HCT116 (cell line): ENCODE measurements around the gene PRSS33.

ENCODE experiments used
- CTCF ChIP-seq, 3 experiments: fragments of 200-600 bp in 1 of 3; sonication (generic) in 1 of 3; IDR thresholded peaks in 2 of 3; conservative IDR thresholded peaks in 1 of 3; 2 replicates each; pipeline ENCODE4 v1.5.1; 2012 to 2017; ENCODE audit warnings: low read depth in 2 of 3, low read length in 2 of 3, antibody characterized with exemption in 1 of 3, borderline replicate concordance in 1 of 3, control low read depth in 1 of 3, mild to moderate bottlenecking in 1 of 3, mixed read lengths in 1 of 3, mixed run types in 1 of 3, moderate library complexity in 1 of 3; ENCODE audit not compliant: insufficient read depth in 1 of 3
- POLR2A ChIP-seq: IDR thresholded peaks from 2 replicates; pipeline ENCODE4 v1.7.0; 2011; ENCODE audit warnings: borderline replicate concordance; ENCODE audit not compliant: insufficient read depth, insufficient read length; ENCODE audit errors: extremely low read depth
- YY1 ChIP-seq: IDR thresholded peaks from 2 replicates; pipeline ENCODE4 v1.6.1; 2011; ENCODE audit warnings: low read length, low read depth, moderate library complexity, mild to moderate bottlenecking; ENCODE audit not compliant: insufficient replicate concordance; ENCODE audit errors: extremely low read depth
- ZBTB33 ChIP-seq: IDR thresholded peaks from 2 replicates; pipeline ENCODE4 v1.6.1; 2011; ENCODE audit warnings: mild to moderate bottlenecking, low read length, moderate library complexity; ENCODE audit not compliant: insufficient replicate concordance; ENCODE audit errors: extremely low read depth

- TF ChIP-seq CTCF (IDR thresholded peaks at IDR 0.05 in 2 of 3, conservative IDR thresholded peaks at IDR 0.05 in 1 of 3; ENCODE audit: borderline replicate concordance in 1 of 3, insufficient read depth in 1 of 3, low read depth in 2 of 3, low read length in 2 of 3) (no peak), ZBTB33 (no peak), POLR2A (no peak), YY1 (no peak)
Observed at GRCh38 chr16:2809149-2809760, 21.9 kb upstream of the PRSS33 start.
